ENCODE results near the gene RUNX3. TPM values are rescaled to one million over a fixed set of nuclear protein-coding genes. Genes with fewer than 3 reads are reported as not detected.

Gene RUNX3
- total RNA-seq, 2 experiments from 2014 or later = 12.2 to 39.5 TPM

GRCh38 chr1:24890887-24891286 lies 39.2 kb downstream of the RUNX3 start:
- no peaks in the 10 kb centered on the region for H3K79me2 ChIP-seq (ENCODE audit: insufficient read depth, low read depth, low read length)
- H3K27ac ChIP-seq (ENCODE audit: low read depth, low read length, poor library complexity, severe bottlenecking) = no peak overlapping the region
- ChIA-PET POLR2A (interaction anchor here (0.6 kb wide), 1 partner anchor 36 kb away, joined by 7 read pairs; no protein-coding TSS in a partner anchor), CTCF (ENCODE audit: unreplicated experiment) (no interaction called here)
- H3K9me2 ChIP-seq (ENCODE audit: insufficient read depth, low read length) = no peaks in the 10 kb centered on the region
- H3K36me3 ChIP-seq (ENCODE audit: insufficient read depth, low read length) = no peaks in the 10 kb centered on the region; the same call in 1 of the 2 replicates
- H4K20me1 ChIP-seq (ENCODE audit: insufficient read depth, low read length) = no peaks in the 10 kb centered on the region
- H3K4me3 ChIP-seq (ENCODE audit: low read depth, low read length, poor library complexity, severe bottlenecking) = no peak overlapping the region
- TF ChIP-seq EZH2phosphoT487 (IDR thresholded peaks at IDR 0.05; ENCODE audit: borderline replicate concordance, low read depth, low read length) (no peak), CTCF (conservative IDR thresholded peaks at IDR 0.05; ENCODE audit: low read length) (no peak)
- H2AFZ ChIP-seq (ENCODE audit: low read length) = no peak overlapping the region
- no peaks in the 10 kb centered on the region for H3K4me1 ChIP-seq (ENCODE audit: insufficient read depth, low read length, poor library complexity, severe bottlenecking)
- H3K4me2 ChIP-seq (ENCODE audit: low read length) = no peak overlapping the region
- no TSS peak for BruUV-seq (replicated peaks)
- DNase-seq (ENCODE audit: low spot score) = no peak
- no peaks in the 10 kb centered on the region for H3K9me3 ChIP-seq (ENCODE audit: low read length)
- intact Hi-C loops (cut with micrococcal nuclease; ENCODE audit: unreplicated experiment) = no loop called here

- ChIA-PET POLR2A (interaction anchor here (0.7 kb wide), 1 partner anchor 9 kb away, joined by 3 read pairs; no protein-coding TSS in a partner anchor), CTCF (ENCODE audit: unreplicated experiment) (interaction anchor here (0.6 kb wide), 1 partner anchor 631 kb away, joined by 5 read pairs; no protein-coding TSS in a partner anchor)
- Histone ChIP-seq H3K79me2 (ENCODE audit: insufficient read depth, low read depth, low read length) (no peaks in the 10 kb centered on the region), H3K27ac (ENCODE audit: low read depth, low read length, poor library complexity, severe bottlenecking) (no peak overlapping the region), H3K4me2 (ENCODE audit: low read length) (no peak overlapping the region), H3K9me2 (ENCODE audit: insufficient read depth, low read length) (no peaks in the 10 kb centered on the region), H3K36me3 (ENCODE audit: insufficient read depth, low read length) (no peaks in the 10 kb centered on the region; the same call in 1 of the 2 replicates), H4K20me1 (ENCODE audit: insufficient read depth, low read length) (no peaks in the 10 kb centered on the region), H3K9me3 (ENCODE audit: low read length) (no peaks in the 10 kb centered on the region), H3K4me3 (ENCODE audit: low read depth, low read length, poor library complexity, severe bottlenecking) (no peak overlapping the region), H3K4me1 (ENCODE audit: insufficient read depth, low read length, poor library complexity, severe bottlenecking) (no peaks in the 10 kb centered on the region), H2AFZ (ENCODE audit: low read length) (no peak overlapping the region)
- intact Hi-C loops (cut with micrococcal nuclease; ENCODE audit: unreplicated experiment) = no loop called here
- BruUV-seq (replicated peaks) = no TSS peak
- TF ChIP-seq EZH2phosphoT487 (IDR thresholded peaks at IDR 0.05; ENCODE audit: borderline replicate concordance, low read depth, low read length) = no peak
- TF ChIP-seq CTCF (conservative IDR thresholded peaks at IDR 0.05; ENCODE audit: low read length) = no peak
- DNase-seq (ENCODE audit: low spot score) = no peak
Measured at GRCh38 chr1:24888971-24889676, 41.0 kb downstream of the RUNX3 start.
